ENCODE data around the gene F12.

The F12 gene

DNA sequence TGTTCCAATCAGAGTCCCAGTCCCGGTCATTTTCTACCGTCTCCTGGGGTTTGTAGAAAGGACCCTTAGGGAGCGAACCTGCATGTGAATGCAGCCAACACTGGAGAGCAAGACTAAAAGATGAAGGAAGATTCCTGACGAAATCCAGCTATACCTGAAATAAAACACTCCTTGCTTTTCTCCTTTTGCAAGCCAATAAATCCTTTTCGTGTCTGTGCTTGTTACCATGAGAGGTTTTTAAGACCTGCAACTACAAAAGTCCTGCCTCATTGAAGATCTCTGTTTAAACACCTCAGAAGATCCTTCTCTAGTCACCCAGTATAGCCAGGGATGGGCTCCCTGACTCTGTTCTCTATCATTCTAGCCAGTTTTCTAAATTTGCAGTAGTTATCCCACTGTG lies 35.2 kb downstream of the F12 start:
- Histone ChIP-seq H3K36me3 (replicated peaks) (no peaks in the 10 kb centered on the region), H3K4me3 (ENCODE audit: low read depth, low read length) (no peak overlapping the region), H3K27ac (no peak overlapping the region), H3K27me3 (replicated peaks) (no peaks in the 10 kb centered on the region)
- no peak for DNase-seq
- TF ChIP-seq, protein P1, sequence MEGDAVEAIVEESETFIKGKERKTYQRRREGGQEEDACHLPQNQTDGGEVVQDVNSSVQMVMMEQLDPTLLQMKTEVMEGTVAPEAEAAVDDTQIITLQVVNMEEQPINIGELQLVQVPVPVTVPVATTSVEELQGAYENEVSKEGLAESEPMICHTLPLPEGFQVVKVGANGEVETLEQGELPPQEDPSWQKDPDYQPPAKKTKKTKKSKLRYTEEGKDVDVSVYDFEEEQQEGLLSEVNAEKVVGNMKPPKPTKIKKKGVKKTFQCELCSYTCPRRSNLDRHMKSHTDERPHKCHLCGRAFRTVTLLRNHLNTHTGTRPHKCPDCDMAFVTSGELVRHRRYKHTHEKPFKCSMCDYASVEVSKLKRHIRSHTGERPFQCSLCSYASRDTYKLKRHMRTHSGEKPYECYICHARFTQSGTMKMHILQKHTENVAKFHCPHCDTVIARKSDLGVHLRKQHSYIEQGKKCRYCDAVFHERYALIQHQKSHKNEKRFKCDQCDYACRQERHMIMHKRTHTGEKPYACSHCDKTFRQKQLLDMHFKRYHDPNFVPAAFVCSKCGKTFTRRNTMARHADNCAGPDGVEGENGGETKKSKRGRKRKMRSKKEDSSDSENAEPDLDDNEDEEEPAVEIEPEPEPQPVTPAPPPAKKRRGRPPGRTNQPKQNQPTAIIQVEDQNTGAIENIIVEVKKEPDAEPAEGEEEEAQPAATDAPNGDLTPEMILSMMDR (IDR thresholded peaks at IDR 0.05; ENCODE audit: low read depth, low read length, missing control alignments): no peak
- in situ Hi-C loops (cut with HindIII; ENCODE audit: low pct_ligation_motif_present, low sequenced_read_pairs): no loop called here

DNA sequence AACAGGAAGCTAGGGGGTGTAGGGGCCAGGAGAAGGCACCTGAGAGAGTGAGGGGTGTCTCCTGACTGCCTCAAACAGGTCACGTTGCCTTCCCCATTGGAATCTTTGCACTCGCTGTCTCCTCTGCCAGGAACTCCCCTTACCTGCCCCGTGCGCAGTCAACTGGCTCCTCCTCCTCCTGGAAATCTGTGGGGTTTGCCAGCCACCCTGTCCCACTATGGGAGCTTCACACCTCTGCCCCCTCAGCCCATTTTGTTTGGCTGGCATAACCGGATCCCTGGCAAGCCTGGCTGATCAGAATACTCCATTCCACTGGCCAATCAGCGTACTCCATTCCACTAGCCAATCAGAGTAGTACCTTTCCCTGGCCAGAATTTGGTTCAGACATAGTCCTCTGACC lies 35.6 kb downstream of the F12 start:
- DNase-seq: no peak
- in situ Hi-C loops (cut with HindIII; ENCODE audit: low pct_ligation_motif_present, low sequenced_read_pairs): no loop called here

DNA sequence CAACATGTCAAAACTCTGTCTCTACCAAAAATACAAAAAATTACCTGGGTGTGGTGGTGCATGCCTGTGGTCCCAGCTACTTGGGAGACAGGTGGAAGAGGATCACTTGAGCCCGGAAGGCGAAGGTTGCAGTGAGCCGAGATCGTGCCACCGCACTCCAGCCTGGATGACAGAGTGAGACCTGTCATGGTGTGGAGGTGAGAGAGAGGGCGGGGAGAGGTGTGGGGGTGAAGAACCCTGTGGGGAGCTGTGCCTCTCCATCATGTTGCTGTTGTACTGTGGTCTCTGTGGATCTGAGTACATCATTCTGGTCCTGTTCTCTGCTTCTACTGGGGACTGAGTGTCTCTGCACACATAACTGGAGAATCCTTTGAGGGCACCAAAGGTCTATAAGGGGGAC lies 36.5 kb downstream of the F12 start:
- no peak overlapping the region for H3K4me3 ChIP-seq (ENCODE audit: low read depth, low read length)
- no peak overlapping the region for H3K27ac ChIP-seq
- DNase-seq: no peak
- no peaks in the 10 kb centered on the region for H3K36me3 ChIP-seq (replicated peaks)
- TF ChIP-seq, protein P1 (IDR thresholded peaks at IDR 0.05; ENCODE audit: low read depth, low read length, missing control alignments): no peak
- in situ Hi-C loops (cut with HindIII; ENCODE audit: low pct_ligation_motif_present, low sequenced_read_pairs): no loop called here
- no peaks in the 10 kb centered on the region for H3K27me3 ChIP-seq (replicated peaks)

More for the DNA sequence above, 35.6 kb downstream of the F12 start:
- Histone ChIP-seq H3K36me3 (replicated peaks) (no peaks in the 10 kb centered on the region), H3K4me3 (ENCODE audit: low read depth, low read length) (no peak overlapping the region), H3K27ac (no peak overlapping the region), H3K27me3 (replicated peaks) (no peaks in the 10 kb centered on the region)
- TF ChIP-seq, protein P1 (IDR thresholded peaks at IDR 0.05; ENCODE audit: low read depth, low read length, missing control alignments): no peak

GRCh38 chr5:177372034-177372896 lies 37.1 kb downstream of the F12 start:
- no peak overlapping the region for H3K27ac ChIP-seq
- no peaks in the 10 kb centered on the region for H3K27me3 ChIP-seq (replicated peaks)
- in situ Hi-C loops (cut with HindIII; ENCODE audit: low pct_ligation_motif_present, low sequenced_read_pairs): no loop called here
- H3K36me3 ChIP-seq (replicated peaks): no peaks in the 10 kb centered on the region
- TF ChIP-seq, protein P1 (IDR thresholded peaks at IDR 0.05; ENCODE audit: low read depth, low read length, missing control alignments): no peak
- DNase-seq: no peak
- no peak overlapping the region for H3K4me3 ChIP-seq (ENCODE audit: low read depth, low read length)

- Histone ChIP-seq H3K27me3 (replicated peaks) (no peaks in the 10 kb centered on the region), H3K27ac (no peak overlapping the region), H3K36me3 (replicated peaks) (no peaks in the 10 kb centered on the region), H3K4me3 (ENCODE audit: low read depth, low read length) (peak overlapping the region; percentile 49)
- in situ Hi-C loops (cut with HindIII; ENCODE audit: low pct_ligation_motif_present, low sequenced_read_pairs): no loop called here
- TF ChIP-seq, protein P1 (IDR thresholded peaks at IDR 0.05; ENCODE audit: low read depth, low read length, missing control alignments): no peak
- DNase-seq: no peak
Measured at GRCh38 chr5:177371120-177372033, 38.0 kb downstream of the F12 start.
